ENCODE data around the gene RNF125.

DNA sequence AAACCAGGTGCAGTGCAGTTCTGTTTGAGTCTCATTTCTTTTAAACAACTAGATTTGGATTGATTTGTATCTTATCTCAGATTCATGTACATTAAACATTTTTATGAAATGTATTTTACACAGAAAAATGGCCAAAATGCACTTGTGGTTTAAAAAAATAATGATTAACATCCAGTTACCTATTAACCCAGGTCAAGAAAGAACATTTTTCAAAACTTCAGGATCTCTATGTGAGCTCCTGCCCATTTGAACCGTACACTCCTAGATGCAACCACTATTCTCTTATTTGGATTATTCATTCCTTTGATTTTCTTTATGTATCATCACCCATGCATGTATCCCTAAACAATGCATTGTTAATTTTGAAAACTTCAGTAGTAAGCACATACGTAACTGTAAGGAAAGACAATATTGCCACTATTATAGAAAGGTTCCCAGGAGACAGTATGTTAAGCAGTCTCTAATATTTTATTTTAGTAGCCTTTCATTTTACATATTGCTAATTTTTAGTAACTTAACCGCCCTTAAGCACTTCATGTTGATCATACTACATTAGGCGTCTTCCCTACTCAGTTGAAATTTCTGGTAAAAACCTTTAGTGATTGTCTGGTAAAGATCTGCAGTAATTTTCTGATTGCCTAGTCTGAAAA lies 95.8 kb downstream of the RNF125 start:
- TF ChIP-seq, protein P1, sequence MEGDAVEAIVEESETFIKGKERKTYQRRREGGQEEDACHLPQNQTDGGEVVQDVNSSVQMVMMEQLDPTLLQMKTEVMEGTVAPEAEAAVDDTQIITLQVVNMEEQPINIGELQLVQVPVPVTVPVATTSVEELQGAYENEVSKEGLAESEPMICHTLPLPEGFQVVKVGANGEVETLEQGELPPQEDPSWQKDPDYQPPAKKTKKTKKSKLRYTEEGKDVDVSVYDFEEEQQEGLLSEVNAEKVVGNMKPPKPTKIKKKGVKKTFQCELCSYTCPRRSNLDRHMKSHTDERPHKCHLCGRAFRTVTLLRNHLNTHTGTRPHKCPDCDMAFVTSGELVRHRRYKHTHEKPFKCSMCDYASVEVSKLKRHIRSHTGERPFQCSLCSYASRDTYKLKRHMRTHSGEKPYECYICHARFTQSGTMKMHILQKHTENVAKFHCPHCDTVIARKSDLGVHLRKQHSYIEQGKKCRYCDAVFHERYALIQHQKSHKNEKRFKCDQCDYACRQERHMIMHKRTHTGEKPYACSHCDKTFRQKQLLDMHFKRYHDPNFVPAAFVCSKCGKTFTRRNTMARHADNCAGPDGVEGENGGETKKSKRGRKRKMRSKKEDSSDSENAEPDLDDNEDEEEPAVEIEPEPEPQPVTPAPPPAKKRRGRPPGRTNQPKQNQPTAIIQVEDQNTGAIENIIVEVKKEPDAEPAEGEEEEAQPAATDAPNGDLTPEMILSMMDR (IDR thresholded peaks at IDR 0.05) = no peak
- TF ChIP-seq POLR2AphosphoS5 (IDR thresholded peaks at IDR 0.05) (no peak), POLR2A (IDR thresholded peaks at IDR 0.05) (no peak)

Data from prostate gland (tissue), 2 donors.